Measurements from ENCODE around the gene TRAK1.

GRCh38 chr3:42214565-42215283 lies 123.6 kb downstream of the TRAK1 start:
- TF ChIP-seq CTCF (IDR thresholded peaks at IDR 0.05; ENCODE audit: low read length) (peak; percentile 45), EZH2 (optimal IDR thresholded peaks at IDR 0.05; ENCODE audit: low read depth, low read length) (no peak), EZH2phosphoT487 (IDR thresholded peaks at IDR 0.05; ENCODE audit: low read length) (no peak)

All from MM.1S (cell line).